GM21360 (cell line): ENCODE measurements around the gene SFRP2.

Source experiments
- ATAC-seq: cut with Tn5 transposase; IDR thresholded peaks from one replicate; pipeline ENCODE4 v1.9.1; 2021; ENCODE audit warnings: mild to moderate bottlenecking, moderate library complexity; ENCODE audit not compliant: unreplicated experiment

SFRP2 gene

GRCh38 chr4:153788413-153789276 lies at the start of gene SFRP2:
TSS of gene SFRP2 (minus strand) at chr4:153789083. CDS start at chr4:153788835, 248 bp downstream.
- ATAC-seq: no peak

- ATAC-seq: no peak
Observed at GRCh38 chr4:153838564-153838963, 49.7 kb upstream of the SFRP2 start.

GRCh38 chr4:153834901-153835300 lies 46.0 kb upstream of the SFRP2 start:
- no peak for ATAC-seq

GRCh38 chr4:153832720-153833287 lies 43.9 kb upstream of the SFRP2 start:
- no peak for ATAC-seq

GRCh38 chr4:153832054-153832453 lies 43.2 kb upstream of the SFRP2 start:
- ATAC-seq: no peak

GRCh38 chr4:153831245-153831644 lies 42.4 kb upstream of the SFRP2 start:
- ATAC-seq: no peak

- ATAC-seq: no peak
Observed at GRCh38 chr4:153825691-153826090, 36.8 kb upstream of the SFRP2 start.

- no peak for ATAC-seq
Observed at GRCh38 chr4:153825126-153825525, 36.2 kb upstream of the SFRP2 start.

GRCh38 chr4:153824501-153824900 lies 35.6 kb upstream of the SFRP2 start:
- no peak for ATAC-seq

- ATAC-seq: no peak
Observed at GRCh38 chr4:153823483-153823882, 34.6 kb upstream of the SFRP2 start.

GRCh38 chr4:153822316-153822715 lies 33.4 kb upstream of the SFRP2 start:
- no peak for ATAC-seq

- ATAC-seq: no peak
Observed at GRCh38 chr4:153817466-153817865, 28.6 kb upstream of the SFRP2 start.

GRCh38 chr4:153816542-153816941 lies 27.7 kb upstream of the SFRP2 start:
- ATAC-seq: no peak

- no peak for ATAC-seq
Observed at GRCh38 chr4:153814789-153815188, 25.9 kb upstream of the SFRP2 start.

GRCh38 chr4:153809916-153810810 lies 21.3 kb upstream of the SFRP2 start:
- ATAC-seq: no peak

GRCh38 chr4:153809307-153809706 lies 20.4 kb upstream of the SFRP2 start:
- ATAC-seq: no peak

GRCh38 chr4:153808175-153808574 lies 19.3 kb upstream of the SFRP2 start:
- no peak for ATAC-seq

- ATAC-seq: no peak
Observed at GRCh38 chr4:153806073-153806472, 17.2 kb upstream of the SFRP2 start.

GRCh38 chr4:153804722-153805121 lies 15.8 kb upstream of the SFRP2 start:
- ATAC-seq: no peak

GRCh38 chr4:153799694-153800074 lies 10.8 kb upstream of the SFRP2 start:
- no peak for ATAC-seq

- ATAC-seq: no peak
Observed at GRCh38 chr4:153798901-153799693, 10.2 kb upstream of the SFRP2 start.
